HL-60 (cell line): ENCODE data around the gene OR56A5.
"Not testable (repeated sequence)": the region's sequence is repeated elsewhere in the genome, so short reads cannot be mapped to it uniquely, and the experiment has no call there.

ENCODE experiments used
- DNase-seq, 2 experiments: peaks; one replicate each; pipeline ENCODE4 v3.0.0-alpha.2; 2010 to 2020; ENCODE audit warnings: low read depth in 1 of 2, low spot score in 1 of 2
- H3K27ac ChIP-seq: fragments of 250-450 bp; sonication (Bioruptor Pico); replicated peaks from 2 replicates; pipeline ENCODE4 v1.5.1; 2020; ENCODE audit warnings: mild to moderate bottlenecking, moderate library complexity
- H3K27me3 ChIP-seq: fragments of 250-450 bp; sonication (Bioruptor Pico); 2 replicates; pipeline ENCODE4 v1.5.1; 2021; ENCODE audit warnings: mild to moderate bottlenecking, moderate library complexity; ENCODE audit not compliant: insufficient read depth, poor library complexity, severe bottlenecking
- H3K4me3 ChIP-seq: replicated peaks from 2 replicates; pipeline ENCODE4 v1.5.1; 2011; ENCODE audit warnings: mild to moderate bottlenecking, control low read depth, low read length; ENCODE audit not compliant: insufficient read depth
- GABPA ChIP-seq: IDR thresholded peaks from 2 replicates; pipeline ENCODE4 v1.6.1; 2012; ENCODE audit warnings: low read depth
- POLR2AphosphoS5 ChIP-seq: IDR thresholded peaks from 2 replicates; pipeline ENCODE4 v1.6.1; 2012; ENCODE audit warnings: low read depth
- SPI1 ChIP-seq: IDR thresholded peaks from 2 replicates; pipeline ENCODE4 v1.6.1; 2012; ENCODE audit warnings: low read depth, mild to moderate bottlenecking, borderline replicate concordance
- TF ChIP-seq, protein P1 (sequence below): IDR thresholded peaks from 2 replicates; pipeline ENCODE4 v1.6.1; 2012; ENCODE audit warnings: low read depth; ENCODE audit not compliant: insufficient replicate concordance
- TF ChIP-seq, protein P2 (sequence below): IDR thresholded peaks from one replicate; pipeline ENCODE4 v1.5.1; 2011; ENCODE audit warnings: low read length, control low read depth, inconsistent platforms; ENCODE audit not compliant: insufficient read depth

The OR56A5 gene

DNA sequence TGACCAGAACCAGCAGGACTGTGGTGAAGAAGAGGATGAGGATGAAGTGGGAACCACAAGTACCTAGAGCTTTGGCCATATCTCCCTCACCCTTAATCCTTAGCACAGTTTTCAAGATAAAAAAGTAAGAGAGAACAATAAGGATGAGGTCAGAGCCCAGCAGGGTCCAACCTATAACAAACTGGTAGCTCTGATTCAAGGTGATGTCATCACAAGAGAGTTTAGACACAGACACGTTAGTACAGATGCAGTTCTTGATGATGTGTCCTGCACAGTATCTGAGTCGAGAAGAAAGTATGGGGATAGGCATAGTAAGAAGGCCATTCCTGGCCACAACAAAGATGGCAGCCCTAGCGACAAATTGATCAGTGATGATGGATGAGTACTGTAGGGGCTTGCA lies 586 bp downstream of the OR56A5 start:
- no peak for DNase-seq
- H3K27me3 ChIP-seq: no peaks in the 10 kb centered on the region
- no peak overlapping the region for H3K4me3 ChIP-seq
- TF ChIP-seq GABPA (no peak), SPI1 (no peak), POLR2AphosphoS5 (no peak)
- TF ChIP-seq, protein P1, sequence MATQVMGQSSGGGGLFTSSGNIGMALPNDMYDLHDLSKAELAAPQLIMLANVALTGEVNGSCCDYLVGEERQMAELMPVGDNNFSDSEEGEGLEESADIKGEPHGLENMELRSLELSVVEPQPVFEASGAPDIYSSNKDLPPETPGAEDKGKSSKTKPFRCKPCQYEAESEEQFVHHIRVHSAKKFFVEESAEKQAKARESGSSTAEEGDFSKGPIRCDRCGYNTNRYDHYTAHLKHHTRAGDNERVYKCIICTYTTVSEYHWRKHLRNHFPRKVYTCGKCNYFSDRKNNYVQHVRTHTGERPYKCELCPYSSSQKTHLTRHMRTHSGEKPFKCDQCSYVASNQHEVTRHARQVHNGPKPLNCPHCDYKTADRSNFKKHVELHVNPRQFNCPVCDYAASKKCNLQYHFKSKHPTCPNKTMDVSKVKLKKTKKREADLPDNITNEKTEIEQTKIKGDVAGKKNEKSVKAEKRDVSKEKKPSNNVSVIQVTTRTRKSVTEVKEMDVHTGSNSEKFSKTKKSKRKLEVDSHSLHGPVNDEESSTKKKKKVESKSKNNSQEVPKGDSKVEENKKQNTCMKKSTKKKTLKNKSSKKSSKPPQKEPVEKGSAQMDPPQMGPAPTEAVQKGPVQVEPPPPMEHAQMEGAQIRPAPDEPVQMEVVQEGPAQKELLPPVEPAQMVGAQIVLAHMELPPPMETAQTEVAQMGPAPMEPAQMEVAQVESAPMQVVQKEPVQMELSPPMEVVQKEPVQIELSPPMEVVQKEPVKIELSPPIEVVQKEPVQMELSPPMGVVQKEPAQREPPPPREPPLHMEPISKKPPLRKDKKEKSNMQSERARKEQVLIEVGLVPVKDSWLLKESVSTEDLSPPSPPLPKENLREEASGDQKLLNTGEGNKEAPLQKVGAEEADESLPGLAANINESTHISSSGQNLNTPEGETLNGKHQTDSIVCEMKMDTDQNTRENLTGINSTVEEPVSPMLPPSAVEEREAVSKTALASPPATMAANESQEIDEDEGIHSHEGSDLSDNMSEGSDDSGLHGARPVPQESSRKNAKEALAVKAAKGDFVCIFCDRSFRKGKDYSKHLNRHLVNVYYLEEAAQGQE: no peak
- TF ChIP-seq, protein P2, sequence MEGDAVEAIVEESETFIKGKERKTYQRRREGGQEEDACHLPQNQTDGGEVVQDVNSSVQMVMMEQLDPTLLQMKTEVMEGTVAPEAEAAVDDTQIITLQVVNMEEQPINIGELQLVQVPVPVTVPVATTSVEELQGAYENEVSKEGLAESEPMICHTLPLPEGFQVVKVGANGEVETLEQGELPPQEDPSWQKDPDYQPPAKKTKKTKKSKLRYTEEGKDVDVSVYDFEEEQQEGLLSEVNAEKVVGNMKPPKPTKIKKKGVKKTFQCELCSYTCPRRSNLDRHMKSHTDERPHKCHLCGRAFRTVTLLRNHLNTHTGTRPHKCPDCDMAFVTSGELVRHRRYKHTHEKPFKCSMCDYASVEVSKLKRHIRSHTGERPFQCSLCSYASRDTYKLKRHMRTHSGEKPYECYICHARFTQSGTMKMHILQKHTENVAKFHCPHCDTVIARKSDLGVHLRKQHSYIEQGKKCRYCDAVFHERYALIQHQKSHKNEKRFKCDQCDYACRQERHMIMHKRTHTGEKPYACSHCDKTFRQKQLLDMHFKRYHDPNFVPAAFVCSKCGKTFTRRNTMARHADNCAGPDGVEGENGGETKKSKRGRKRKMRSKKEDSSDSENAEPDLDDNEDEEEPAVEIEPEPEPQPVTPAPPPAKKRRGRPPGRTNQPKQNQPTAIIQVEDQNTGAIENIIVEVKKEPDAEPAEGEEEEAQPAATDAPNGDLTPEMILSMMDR: no peak
- H3K27ac ChIP-seq: no peak overlapping the region

DNA sequence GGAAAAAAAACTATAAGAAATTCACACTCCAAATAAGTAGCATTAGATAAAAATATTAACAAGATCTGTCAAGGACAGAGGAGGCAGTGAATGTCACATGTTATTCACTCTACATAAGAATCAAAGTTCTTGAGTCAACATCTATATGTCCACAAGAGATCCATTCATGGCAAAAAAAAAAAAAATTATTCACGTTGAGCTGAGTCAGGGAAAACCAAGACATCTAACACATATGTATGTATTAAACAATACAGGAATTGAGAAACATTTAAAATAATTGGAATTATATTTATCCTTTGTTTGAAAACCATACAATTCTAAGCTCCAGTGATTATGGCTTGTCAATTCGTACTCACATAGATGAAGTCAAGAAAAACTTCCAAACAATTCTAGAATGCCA lies 1.3 kb downstream of the OR56A5 start:
- H3K27me3 ChIP-seq: no peaks in the 10 kb centered on the region
- TF ChIP-seq GABPA: no peak
- TF ChIP-seq POLR2AphosphoS5: no peak
- TF ChIP-seq, protein P2: no peak
- no peak for TF ChIP-seq SPI1
- TF ChIP-seq, protein P1: no peak
- H3K27ac ChIP-seq: no peak overlapping the region
- H3K4me3 ChIP-seq: no peak overlapping the region
- no peak for DNase-seq

DNA sequence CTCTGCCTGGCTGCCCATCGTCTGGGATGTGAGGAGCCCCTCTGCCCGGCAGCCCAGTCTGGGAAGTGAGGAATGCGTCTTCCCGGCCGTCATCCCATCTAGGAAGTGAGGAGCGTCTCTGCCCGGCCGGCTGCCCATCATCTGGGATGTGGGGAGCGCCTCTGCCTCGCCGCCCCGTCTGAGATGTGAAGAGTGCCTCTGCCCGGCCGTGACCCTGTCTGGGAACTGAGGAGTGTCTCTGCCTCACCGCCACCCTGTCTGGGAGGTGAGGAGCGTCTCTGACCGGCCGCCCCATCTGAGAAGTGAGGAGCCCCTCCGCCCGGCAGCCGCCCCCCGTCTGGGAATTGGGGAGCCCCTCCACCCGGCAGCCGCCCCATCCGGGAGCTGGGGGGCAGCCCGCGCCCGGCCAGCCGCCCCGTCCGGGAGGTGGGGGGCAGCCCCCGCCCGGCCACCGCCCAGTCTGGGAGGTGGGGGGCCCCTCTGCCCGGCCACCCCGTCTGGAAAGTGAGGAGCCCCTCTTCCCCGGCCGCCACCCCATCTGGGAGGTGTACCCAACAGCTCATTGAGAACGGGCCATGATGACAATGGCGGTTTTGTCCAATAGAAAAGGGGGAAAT lies 7.5 kb downstream of the OR56A5 start:
- H3K27ac ChIP-seq, H3K27me3 ChIP-seq, DNase-seq, H3K4me3 ChIP-seq: not testable (repeated sequence)

DNA sequence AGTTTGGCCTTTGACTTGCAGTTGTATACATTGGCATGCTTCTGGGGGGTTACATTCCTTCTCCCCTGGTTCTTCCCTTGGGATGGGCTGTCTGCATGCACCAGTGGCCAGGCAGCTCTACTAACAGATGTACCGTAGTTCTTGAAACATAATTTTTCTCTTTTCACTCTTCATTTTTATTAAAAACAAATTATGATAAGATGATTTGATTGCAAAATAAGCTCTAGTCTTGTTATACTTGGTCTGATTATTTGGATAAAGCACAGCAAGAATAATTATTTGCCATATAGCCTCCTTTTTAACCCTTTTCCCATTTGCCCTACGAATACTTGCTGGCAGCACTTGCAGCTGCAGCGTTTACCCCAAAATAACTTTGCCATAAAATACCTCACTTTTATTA lies 12.7 kb downstream of the OR56A5 start:
- peaks cover 4% of the 10 kb centered on the region for H3K27me3 ChIP-seq
- no peak for TF ChIP-seq GABPA
- TF ChIP-seq, protein P2: no peak
- TF ChIP-seq, protein P1: no peak
- H3K27ac ChIP-seq: no peak overlapping the region
- no peak overlapping the region for H3K4me3 ChIP-seq
- no peak for DNase-seq
